ENCODE results near the gene MGMT. TPM values are rescaled to one million over a fixed set of nuclear protein-coding genes. Genes with fewer than 3 reads are reported as not detected.

Gene MGMT
- total and polyA plus RNA-seq, 2 experiments from 2014 or later: 19.3 to 21.9 TPM

- no peak for TF ChIP-seq ZNF462 (CRISPR knock-in tag; IDR thresholded peaks at IDR 0.05)
- TF ChIP-seq EZH2 (IDR thresholded peaks at IDR 0.05; ENCODE audit: low read depth, unreplicated experiment): no peak
- no peak for TF ChIP-seq EZH2phosphoT487 (IDR thresholded peaks at IDR 0.05; ENCODE audit: unreplicated experiment)
- no peak for TF ChIP-seq NANOG (IDR thresholded peaks at IDR 0.05; ENCODE audit: borderline replicate concordance)
- no peak for TF ChIP-seq ZNF331 (CRISPR knock-in tag; IDR thresholded peaks at IDR 0.05; ENCODE audit: low read depth)
- no peak for TF ChIP-seq JUNB (IDR thresholded peaks at IDR 0.05; ENCODE audit: unreplicated experiment)
- no peak for TF ChIP-seq CREB1 (CRISPR knock-in tag; IDR thresholded peaks at IDR 0.05; ENCODE audit: low read depth)
- no peak for TF ChIP-seq ETS1 (IDR thresholded peaks at IDR 0.05)
- TF ChIP-seq STAT1 (IDR thresholded peaks at IDR 0.05; ENCODE audit: unreplicated experiment): no peak
- TF ChIP-seq POLR2AphosphoS5 (IDR thresholded peaks at IDR 0.05; ENCODE audit: low read depth): no peak
Measured at GRCh38 chr10:129652021-129652420, 185.0 kb downstream of the MGMT start (continued).
